Measurements from ENCODE around the gene BRINP1. TPM values are rescaled to one million over a fixed set of nuclear protein-coding genes. Genes with fewer than 3 reads are reported as not detected.

The BRINP1 gene
- total RNA-seq, 4 donors from 2014 or later = 0.27 TPM; not detected in 3

DNA sequence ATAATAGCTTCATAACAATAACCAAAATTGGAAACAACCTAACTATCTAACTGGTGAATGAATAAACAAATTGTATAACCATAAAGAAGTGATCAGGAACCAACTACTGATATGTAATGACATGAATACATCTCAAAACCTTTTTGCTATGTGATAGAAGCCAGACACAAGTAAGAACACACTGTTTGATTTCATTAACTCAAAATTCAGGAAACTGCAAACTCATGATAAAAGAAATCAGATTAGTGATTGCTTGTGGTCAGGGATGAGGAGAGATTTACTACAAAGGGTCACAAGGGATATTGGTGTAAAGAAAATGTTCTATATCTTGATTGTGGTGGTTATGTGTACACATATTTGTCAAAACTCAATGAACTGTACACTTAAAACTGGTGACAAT is 22.6 kb upstream of the BRINP1 start:
- no peaks in the 10 kb centered on the region for H3K4me1 ChIP-seq
- H3K27me3 ChIP-seq = no peaks in the 10 kb centered on the region
- no peak for TF ChIP-seq EP300 (IDR thresholded peaks at IDR 0.05; ENCODE audit: low read depth)
- no peak for TF ChIP-seq POLR2A (IDR thresholded peaks at IDR 0.05)
- TF ChIP-seq, protein P1, sequence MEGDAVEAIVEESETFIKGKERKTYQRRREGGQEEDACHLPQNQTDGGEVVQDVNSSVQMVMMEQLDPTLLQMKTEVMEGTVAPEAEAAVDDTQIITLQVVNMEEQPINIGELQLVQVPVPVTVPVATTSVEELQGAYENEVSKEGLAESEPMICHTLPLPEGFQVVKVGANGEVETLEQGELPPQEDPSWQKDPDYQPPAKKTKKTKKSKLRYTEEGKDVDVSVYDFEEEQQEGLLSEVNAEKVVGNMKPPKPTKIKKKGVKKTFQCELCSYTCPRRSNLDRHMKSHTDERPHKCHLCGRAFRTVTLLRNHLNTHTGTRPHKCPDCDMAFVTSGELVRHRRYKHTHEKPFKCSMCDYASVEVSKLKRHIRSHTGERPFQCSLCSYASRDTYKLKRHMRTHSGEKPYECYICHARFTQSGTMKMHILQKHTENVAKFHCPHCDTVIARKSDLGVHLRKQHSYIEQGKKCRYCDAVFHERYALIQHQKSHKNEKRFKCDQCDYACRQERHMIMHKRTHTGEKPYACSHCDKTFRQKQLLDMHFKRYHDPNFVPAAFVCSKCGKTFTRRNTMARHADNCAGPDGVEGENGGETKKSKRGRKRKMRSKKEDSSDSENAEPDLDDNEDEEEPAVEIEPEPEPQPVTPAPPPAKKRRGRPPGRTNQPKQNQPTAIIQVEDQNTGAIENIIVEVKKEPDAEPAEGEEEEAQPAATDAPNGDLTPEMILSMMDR (IDR thresholded peaks at IDR 0.05) = no peak
- H3K36me3 ChIP-seq = no peaks in the 10 kb centered on the region
- no peak for DNase-seq
- intact Hi-C loops (cut with DNase I; ENCODE audit: low total_unique reads) = no loop called here
- no peaks in the 10 kb centered on the region for H3K9me3 ChIP-seq
- no peak overlapping the region for H3K27ac ChIP-seq
- in situ Hi-C loops (cut with MboI; ENCODE audit: low pct_ligation_motif_present in 1 of 4, low pct_unique_long_range_greater_than_20kb in 1 of 4, low sequenced_read_pairs in 3 of 4) = no loop called here
- H3K4me3 ChIP-seq = no peak overlapping the region

DNA sequence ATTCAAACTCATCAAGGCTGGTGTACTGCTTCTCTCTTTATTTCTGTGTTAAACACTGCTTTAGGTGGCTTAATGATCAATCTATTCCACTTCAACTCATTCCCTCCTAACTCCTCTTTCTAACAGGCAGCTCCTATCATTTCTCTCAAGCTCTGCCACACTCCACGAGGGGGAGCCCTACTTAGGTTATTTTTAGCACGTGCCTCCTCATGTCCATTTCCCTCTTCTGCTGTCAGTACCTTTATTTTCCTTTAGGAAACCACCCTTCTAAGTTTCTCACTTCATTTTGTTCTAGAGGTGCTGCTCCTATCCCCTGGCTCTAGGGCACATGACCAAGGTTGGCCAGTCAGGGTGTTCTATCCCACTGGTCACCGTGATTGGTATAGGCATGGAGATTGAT is 6.7 kb upstream of the BRINP1 start:
- H3K36me3 ChIP-seq = no peaks in the 10 kb centered on the region
- peak; percentile 9 for DNase-seq
- intact Hi-C loops (cut with DNase I; ENCODE audit: low total_unique reads) = no loop called here
- H3K4me1 ChIP-seq = no peaks in the 10 kb centered on the region
- H3K4me3 ChIP-seq = no peak overlapping the region
- H3K9me3 ChIP-seq = no peaks in the 10 kb centered on the region
- H3K27ac ChIP-seq = no peak overlapping the region
- peaks cover 3% of the 10 kb centered on the region for H3K27me3 ChIP-seq
- in situ Hi-C loops (cut with MboI; ENCODE audit: low pct_ligation_motif_present in 1 of 4, low pct_unique_long_range_greater_than_20kb in 1 of 4, low sequenced_read_pairs in 3 of 4) = no loop called here
- 30 to 33% methylated on average over 3 of the region's 3 CpGs for WGBS, 2 donors (ENCODE audit: low coverage in 1 of 2)
- TF ChIP-seq EP300 (IDR thresholded peaks at IDR 0.05; ENCODE audit: low read depth) = no peak
- TF ChIP-seq, protein P1 (IDR thresholded peaks at IDR 0.05) = peak in 2 of 5 experiments; percentile 12 to 24

DNA sequence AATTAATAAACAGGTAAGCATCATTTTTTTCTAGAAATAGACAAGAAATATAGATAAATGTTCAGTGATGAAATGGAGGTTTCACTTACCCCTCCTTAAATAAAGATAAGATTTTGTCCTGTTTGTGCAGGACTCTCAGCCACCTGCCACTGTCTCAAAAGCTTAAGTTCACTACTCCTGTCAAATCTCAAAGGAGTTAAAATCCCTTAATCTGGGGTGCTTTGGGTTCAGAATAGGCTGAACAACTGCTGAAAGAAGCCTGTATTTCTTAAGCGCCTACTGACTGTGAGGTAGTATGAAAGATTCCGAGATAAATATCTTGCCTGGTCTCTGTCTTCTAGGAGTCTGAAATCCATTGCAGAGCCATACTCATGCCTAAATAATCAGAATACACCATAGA is 3.7 kb upstream of the BRINP1 start:
- in situ Hi-C loops (cut with MboI; ENCODE audit: low pct_ligation_motif_present in 1 of 4, low pct_unique_long_range_greater_than_20kb in 1 of 4, low sequenced_read_pairs in 3 of 4) = loop anchor here in 1 of 4 donors (25.0 kb wide), 1 partner anchor 1911 kb away; no protein-coding TSS in a partner anchor
- Histone ChIP-seq H3K4me1 (peaks cover 0 to 10% (median 4%) of the 10 kb centered on the region in 4 donors), H3K27ac (no peak overlapping the region), H3K4me3 (no peak overlapping the region), H3K27me3 (peaks cover 31% of the 10 kb centered on the region), H3K36me3 (no peaks in the 10 kb centered on the region), H3K9me3 (no peaks in the 10 kb centered on the region)
- intact Hi-C loops (cut with DNase I; ENCODE audit: low total_unique reads) = no loop called here
- TF ChIP-seq POLR2A (IDR thresholded peaks at IDR 0.05) (no peak), POLR2AphosphoS5 (IDR thresholded peaks at IDR 0.05) (no peak), EP300 (IDR thresholded peaks at IDR 0.05; ENCODE audit: low read depth) (no peak)
- TF ChIP-seq, protein P1 (IDR thresholded peaks at IDR 0.05) = no peak
- DNase-seq = no peak
- 98 to 100% methylated on average over 2 of the region's 2 CpGs for WGBS, 2 donors (ENCODE audit: low coverage in 1 of 2)

DNA sequence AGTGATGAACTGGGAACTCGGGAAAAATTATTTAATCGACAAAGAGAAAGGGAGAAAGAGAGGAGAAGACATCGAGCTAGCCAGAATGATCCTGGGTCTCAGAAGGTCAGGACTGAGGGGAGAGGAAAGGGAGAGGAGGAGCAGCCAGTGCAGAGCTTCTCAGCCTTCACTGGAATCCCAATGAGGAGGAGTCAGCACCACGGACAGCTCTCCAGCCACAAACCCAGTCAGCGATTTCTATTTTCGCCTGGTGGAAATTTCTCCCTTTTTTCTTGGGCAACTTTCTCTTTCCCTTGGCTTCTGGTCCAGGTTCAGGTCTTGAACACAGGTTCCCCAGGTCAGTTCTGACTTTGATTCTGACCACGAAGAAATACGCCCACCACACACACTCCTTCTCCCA is 1.6 kb upstream of the BRINP1 start:
- Histone ChIP-seq H3K27ac (no peak overlapping the region), H3K4me1 (peaks cover 0 to 10% (median 4%) of the 10 kb centered on the region in 4 donors), H3K27me3 (peaks cover 47% of the 10 kb centered on the region), H3K36me3 (no peaks in the 10 kb centered on the region), H3K9me3 (no peaks in the 10 kb centered on the region), H3K4me3 (no peak overlapping the region)
- WGBS, 2 donors (ENCODE audit: low coverage in 1 of 2) = 12 to 20% methylated on average over 8 of the region's 8 CpGs
- TF ChIP-seq POLR2AphosphoS5 (IDR thresholded peaks at IDR 0.05) (no peak), EP300 (IDR thresholded peaks at IDR 0.05; ENCODE audit: low read depth) (no peak), POLR2A (IDR thresholded peaks at IDR 0.05) (no peak)
- TF ChIP-seq, protein P1 (IDR thresholded peaks at IDR 0.05) = no peak
- peak; percentile 7 for DNase-seq
- in situ Hi-C loops (cut with MboI; ENCODE audit: low pct_ligation_motif_present in 1 of 4, low pct_unique_long_range_greater_than_20kb in 1 of 4, low sequenced_read_pairs in 3 of 4) = loop anchor here in 1 of 4 donors (25.0 kb wide), 1 partner anchor 1909 kb away; no protein-coding TSS in a partner anchor
- intact Hi-C loops (cut with DNase I; ENCODE audit: low total_unique reads) = no loop called here
